GM19099 (cell line): Measurements from ENCODE around the gene SMIM23.

Experiments
- POLR2A ChIP-seq: IDR thresholded peaks from 3 replicates; pipeline ENCODE4 v1.6.1; 2011; ENCODE audit warnings: low read depth; ENCODE audit not compliant: insufficient read length; ENCODE audit errors: extremely low read depth

Gene SMIM23

DNA sequence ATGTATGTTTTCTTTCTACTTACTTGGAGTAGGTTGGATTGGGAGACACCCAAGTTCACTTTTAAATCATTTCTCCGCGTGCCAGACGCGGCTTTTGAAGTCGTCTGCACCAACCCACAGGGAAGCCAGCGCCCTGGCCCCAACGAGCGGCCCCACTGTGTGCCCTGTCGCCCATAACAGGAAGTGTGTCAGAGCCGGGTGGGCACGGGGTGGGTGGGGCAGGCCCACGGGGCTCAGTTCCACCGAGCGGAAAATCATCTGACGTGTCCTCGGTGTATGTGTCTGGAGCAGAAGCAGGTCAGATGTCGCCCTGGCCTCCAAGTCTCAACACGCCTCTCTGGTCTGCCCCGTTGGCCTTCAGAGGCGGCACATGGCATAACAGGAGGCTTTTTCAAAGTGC lies 22.7 kb upstream of the SMIM23 start:
- TF ChIP-seq POLR2A, result no peak

DNA sequence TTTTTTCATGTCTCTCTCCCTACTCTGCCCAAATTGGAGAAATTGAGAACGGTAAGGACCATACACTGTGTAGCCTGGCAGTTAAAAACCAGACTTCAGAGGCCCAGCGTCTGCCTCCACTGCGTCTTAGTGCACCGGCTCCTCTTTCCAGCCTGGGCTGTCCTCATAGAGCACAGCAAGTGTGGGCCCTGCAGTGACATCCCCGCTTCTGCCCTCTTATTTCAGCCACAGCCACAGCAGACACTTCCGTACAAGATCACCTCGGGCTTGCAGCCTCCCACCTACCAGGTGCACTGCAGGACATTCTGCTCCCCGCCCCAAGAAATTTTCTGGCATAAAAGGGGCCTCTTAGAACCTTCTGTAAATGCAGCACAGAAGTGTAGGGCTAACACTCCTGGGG lies 21.4 kb upstream of the SMIM23 start:
- no peak for TF ChIP-seq POLR2A

DNA sequence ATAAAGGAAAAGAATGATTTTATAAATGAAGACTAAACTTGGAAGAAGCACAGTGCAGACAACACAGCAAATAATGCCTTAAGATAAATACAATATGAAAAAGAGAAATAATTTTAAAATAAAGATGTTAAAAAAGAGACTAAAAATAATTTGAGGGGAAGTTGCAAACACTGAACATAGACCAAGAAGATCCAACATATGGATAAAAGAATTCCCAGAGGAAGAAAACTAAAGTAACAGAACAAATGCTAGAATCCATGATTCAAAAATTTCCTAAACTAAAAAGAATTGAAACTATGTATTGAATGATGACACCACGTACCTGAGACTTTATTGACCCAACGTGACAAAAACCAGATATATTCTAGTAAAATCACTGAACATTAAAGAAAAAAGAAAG lies 18.7 kb upstream of the SMIM23 start:
- no peak for TF ChIP-seq POLR2A

DNA sequence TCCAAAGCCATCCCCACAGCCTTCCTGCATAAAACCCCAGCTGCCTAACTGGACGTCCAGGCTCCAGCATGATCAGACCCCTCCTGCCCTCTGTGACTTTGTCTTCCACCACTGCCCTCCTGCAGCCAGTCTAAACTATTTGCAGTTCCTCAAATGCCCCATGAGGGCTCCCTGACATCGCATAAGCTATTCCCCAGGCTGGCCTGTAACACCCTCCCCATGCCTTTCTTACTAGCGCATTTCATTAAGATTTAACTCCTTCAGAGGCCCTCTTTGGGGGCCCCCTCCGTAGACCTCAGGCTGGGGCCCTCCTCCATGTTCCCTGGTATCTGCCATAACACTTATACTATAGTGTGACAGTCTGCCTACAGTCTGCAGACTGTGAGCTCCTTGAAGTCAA lies 15.5 kb upstream of the SMIM23 start:
- no peak for TF ChIP-seq POLR2A

DNA sequence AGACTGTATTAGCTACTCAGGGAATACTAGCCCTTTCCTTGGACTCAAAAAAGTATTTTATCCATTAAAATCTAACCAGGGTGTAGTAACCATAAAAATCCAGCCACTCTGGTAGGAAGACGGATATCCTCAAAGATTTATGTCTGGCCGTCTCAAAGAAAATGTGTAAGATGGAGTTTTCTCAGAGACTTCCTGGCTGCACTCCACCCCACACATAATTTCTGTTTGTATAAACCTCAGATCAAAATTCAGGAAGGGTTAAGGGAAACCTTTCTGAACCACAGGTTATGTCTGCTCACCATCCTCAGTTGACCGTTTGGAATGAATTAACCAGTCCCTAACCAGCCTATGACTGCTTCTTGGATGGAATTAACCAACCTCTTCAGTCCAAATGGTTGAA lies 13.8 kb upstream of the SMIM23 start:
- no peak for TF ChIP-seq POLR2A

GRCh38 chr5:171773106-171773505 lies 12.5 kb upstream of the SMIM23 start:
- no peak for TF ChIP-seq POLR2A

DNA sequence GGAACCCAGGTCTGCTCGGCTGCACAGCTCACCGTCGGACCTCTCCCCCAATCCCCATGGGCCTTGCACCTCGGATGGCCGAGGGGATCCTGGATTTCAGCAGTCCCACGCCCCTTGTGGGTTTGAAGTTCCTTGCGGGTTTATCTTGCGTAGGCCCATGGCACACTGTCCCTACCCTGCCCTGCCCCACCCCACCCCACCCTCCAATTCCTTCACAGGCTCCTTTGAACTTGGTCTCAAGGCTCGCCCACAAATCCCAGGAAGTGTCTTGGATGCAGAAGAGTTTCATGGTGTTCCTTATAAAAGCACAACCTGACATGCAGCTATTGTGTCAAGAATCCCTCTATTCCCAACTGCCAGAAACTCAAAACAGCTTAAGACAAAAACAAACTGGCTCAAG lies 11.2 kb upstream of the SMIM23 start:
- no peak for TF ChIP-seq POLR2A

DNA sequence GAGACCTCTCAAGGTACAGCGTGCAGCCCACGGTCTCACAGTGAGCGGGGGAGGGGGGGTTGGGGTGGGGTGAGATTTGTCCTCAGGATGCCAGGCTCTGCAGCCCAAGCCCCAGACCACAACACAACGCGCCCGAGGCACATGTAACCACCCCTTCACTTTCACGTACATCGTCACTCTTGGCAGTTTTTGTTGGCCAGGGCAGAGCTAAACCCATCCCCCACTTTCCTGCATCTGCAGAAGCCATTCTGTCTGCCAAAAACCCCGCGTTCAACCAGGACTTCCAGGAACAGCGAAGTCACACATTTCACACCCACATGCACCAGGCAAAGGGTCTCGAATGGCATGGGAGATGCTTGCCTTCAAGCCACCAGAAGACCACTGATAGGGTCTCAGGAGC lies 9.4 kb upstream of the SMIM23 start:
- TF ChIP-seq POLR2A, result no peak

DNA sequence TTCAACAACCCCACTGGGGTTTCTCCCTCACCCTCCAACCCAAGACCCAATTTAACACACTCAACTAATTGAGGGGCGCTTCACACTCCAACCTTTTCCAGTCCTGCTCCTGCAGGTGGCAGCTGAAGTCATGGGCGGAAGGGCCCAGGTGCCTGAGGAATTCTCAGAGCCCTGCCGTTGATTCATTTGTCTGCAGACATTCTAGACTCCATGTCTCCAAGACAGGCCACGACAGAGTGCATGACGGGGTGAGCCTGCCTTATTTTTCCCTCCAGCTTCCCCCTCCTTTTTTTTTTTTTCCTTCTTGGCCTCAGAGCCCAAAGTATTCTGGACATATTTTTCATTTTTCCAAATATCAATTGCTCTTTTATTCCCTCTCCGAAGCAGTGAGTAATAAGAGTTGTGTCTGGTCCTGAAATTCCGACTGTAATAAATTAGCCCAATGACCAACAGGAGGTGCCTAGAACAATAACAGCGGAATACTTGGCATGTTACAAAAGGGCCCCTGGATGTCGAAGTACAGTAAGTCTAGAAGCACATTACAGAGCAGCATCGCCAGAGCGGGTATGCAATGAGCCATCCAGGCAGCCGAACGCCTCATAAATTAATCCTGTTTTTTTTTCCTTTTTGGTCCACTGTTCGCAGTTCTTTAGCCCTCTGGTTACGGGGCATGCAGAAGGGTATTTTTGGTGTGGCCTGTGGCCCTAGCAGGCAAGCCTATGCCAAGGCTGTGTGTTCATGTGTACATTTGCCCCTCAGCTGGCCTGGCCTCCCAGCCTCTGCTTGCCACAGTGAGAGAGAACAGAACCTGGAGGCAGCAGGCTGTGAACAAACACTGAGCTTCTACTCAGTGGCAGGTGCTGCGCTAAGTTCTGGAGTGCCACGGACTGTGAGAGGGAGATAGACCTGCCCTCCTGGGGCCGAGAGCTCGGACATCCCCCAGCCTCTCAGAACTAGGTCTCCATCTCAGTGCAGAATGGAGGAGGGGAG lies 8.6 kb upstream of the SMIM23 start:
- TF ChIP-seq POLR2A, result no peak

GRCh38 chr5:171782332-171782966 lies 3.2 kb upstream of the SMIM23 start:
- no peak for TF ChIP-seq POLR2A

GRCh38 chr5:171783051-171783450 lies 2.6 kb upstream of the SMIM23 start:
- no peak for TF ChIP-seq POLR2A

DNA sequence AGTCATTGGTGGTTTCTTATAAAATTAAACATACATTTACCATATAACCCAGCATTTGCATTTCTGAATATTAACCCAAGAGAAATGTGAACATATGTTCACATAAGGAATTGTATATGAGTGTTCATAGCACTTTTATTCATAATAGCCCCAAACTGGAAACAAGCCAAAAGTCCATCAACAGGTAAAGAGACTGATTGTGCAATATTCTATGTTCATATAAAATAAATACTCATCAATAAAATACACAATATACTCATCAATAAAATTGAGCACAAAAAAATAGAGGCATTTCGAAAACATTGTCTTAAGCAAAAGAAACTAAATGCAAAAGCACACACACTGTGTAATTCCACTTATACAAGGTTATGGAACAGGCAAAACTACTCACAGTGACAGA lies 3.7 kb downstream of the SMIM23 start:
- TF ChIP-seq POLR2A, result no peak

DNA sequence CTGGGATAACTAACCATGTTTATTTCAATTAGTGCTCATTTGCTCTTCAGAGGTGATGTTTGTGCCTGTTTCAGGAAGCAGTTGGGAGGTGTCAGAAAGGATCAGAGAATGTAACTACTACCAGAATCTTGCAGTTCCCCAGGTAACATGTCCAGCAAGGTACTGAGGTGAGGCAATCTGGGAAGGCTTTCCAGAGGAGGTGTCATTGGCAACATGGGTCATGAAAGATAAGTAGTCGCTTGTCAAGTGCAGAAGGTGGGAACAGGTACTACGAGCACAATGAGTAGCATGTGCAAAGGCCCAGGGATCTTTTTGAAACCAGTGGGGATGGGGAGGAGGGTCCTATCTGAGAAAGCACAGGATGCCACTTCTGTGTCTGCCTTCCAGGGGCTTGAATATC lies 4.8 kb downstream of the SMIM23 start:
- TF ChIP-seq POLR2A, result no peak

DNA sequence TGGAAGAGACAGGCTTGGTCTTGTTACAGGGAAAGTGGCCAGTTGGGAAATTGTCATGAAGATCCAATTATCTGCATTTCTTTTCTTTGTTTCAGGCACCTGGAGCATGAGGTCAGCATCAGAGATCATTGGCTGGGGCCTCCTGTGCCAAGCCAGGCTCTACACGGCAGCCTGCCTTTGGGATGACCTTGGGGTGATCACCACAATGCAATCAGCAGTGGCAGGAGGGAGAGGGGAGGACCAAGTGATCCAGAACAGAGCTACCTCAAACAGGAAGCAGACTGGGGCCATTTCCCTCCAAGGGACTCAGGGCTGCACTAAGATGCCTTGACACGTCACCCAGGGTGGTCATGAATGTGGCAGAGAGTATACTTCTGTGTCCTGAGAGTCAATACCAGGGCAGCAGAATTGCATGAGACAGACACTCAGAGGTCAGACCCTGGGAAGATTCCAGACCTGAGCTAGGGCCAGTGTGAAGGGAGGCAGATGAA lies 8.9 kb downstream of the SMIM23 start:
- TF ChIP-seq POLR2A, result no peak

GRCh38 chr5:171795381-171795780 lies 9.8 kb downstream of the SMIM23 start:
- TF ChIP-seq POLR2A, result no peak

- no peak for TF ChIP-seq POLR2A
Observed at GRCh38 chr5:171796436-171796835, 10.8 kb downstream of the SMIM23 start.

DNA sequence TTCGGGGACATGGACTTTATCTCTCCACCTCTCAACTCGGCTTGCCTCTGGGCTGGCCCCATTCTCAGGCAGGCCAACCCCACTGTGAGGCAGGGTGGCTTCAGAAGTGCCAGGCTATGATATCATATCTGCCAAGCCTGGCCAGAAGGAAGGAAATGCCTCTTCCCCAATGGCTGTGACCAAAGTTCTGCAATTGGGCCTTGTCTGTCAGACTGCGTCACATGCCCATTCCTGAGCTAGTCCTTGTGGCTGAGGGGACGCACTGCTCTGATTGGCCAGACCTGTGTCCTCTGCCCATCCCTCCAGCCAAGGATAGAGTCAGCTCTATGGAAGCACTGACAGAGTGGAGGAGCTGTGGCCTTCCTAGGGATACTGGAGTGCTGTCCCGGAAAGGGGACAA lies 11.9 kb downstream of the SMIM23 start:
- TF ChIP-seq POLR2A, result no peak

GRCh38 chr5:171798418-171798817 lies 12.8 kb downstream of the SMIM23 start:
- no peak for TF ChIP-seq POLR2A
